Measurements from ENCODE around the gene FRMD1.

FRMD1 gene

GRCh38 chr6:168053086-168053956, 25.7 kb downstream of the FRMD1 start:
- DNase-seq, result no peak

- no peak for DNase-seq
Measured at GRCh38 chr6:168052291-168052891, 26.6 kb downstream of the FRMD1 start.

GRCh38 chr6:168051648-168052047, 27.4 kb downstream of the FRMD1 start:
- DNase-seq, result no peak

- no peak for DNase-seq
Measured at GRCh38 chr6:168050881-168051586, 28.0 kb downstream of the FRMD1 start.

GRCh38 chr6:168050225-168050880, 28.7 kb downstream of the FRMD1 start:
- no peak for DNase-seq

GRCh38 chr6:168049706-168050224, 29.2 kb downstream of the FRMD1 start:
- no peak for DNase-seq

GRCh38 chr6:168049277-168049676, 29.7 kb downstream of the FRMD1 start:
- DNase-seq, result peak; percentile 6

- DNase-seq, result no peak
Measured at GRCh38 chr6:168048724-168049025, 30.3 kb downstream of the FRMD1 start.

- no peak for DNase-seq
Measured at GRCh38 chr6:168047841-168048723, 30.9 kb downstream of the FRMD1 start.

- no peak for DNase-seq
Measured at GRCh38 chr6:168046696-168047095, 32.3 kb downstream of the FRMD1 start.

- DNase-seq, result no peak
Measured at GRCh38 chr6:168045706-168046620, 33.0 kb downstream of the FRMD1 start.

GRCh38 chr6:168045141-168045691, 33.8 kb downstream of the FRMD1 start:
- no peak for DNase-seq

GRCh38 chr6:168044521-168045130, 34.4 kb downstream of the FRMD1 start:
- DNase-seq, result no peak

- no peak for DNase-seq
Measured at GRCh38 chr6:168043848-168044415, 35.1 kb downstream of the FRMD1 start.

GRCh38 chr6:168043193-168043847, 35.7 kb downstream of the FRMD1 start:
- no peak for DNase-seq

GRCh38 chr6:168042426-168043192, 36.4 kb downstream of the FRMD1 start:
- DNase-seq, result no peak

GRCh38 chr6:168041928-168042327, 37.1 kb downstream of the FRMD1 start:
- DNase-seq, result no peak

- no peak for DNase-seq
Measured at GRCh38 chr6:168040856-168041496, 38.0 kb downstream of the FRMD1 start.

All from MV-4-11 (cell line).